ENCODE data around the gene P2RY11. TPM values are rescaled to one million over a fixed set of nuclear protein-coding genes. Genes with fewer than 3 reads are reported as not detected.

The P2RY11 gene
- total RNA-seq, 1 donor from 2014 or later, result 15.7 TPM

- H3K27me3 Mint-ChIP-seq (ENCODE audit: unreplicated experiment), result no peaks in the 10 kb centered on the region
- peaks cover 20% of the 10 kb centered on the region for H3K4me1 Mint-ChIP-seq (ENCODE audit: unreplicated experiment)
- no peak overlapping the region for H3K27ac Mint-ChIP-seq (ENCODE audit: unreplicated experiment)
- TF ChIP-seq CTCF (IDR thresholded peaks at IDR 0.05), result no peak
- no peaks in the 10 kb centered on the region for H3K9me3 Mint-ChIP-seq (ENCODE audit: unreplicated experiment)
- H3K4me3 Mint-ChIP-seq (ENCODE audit: unreplicated experiment), result no peak overlapping the region
- H3K36me3 Mint-ChIP-seq (ENCODE audit: unreplicated experiment), result peaks cover 18% of the 10 kb centered on the region
- DNase-seq (ENCODE audit: extremely low spot score, unreplicated experiment), result no peak
Observed at GRCh38 chr19:10110076-10110971, 1.2 kb upstream of the P2RY11 start.

GRCh38 chr19:10110972-10111317 is 548 bp upstream of the P2RY11 start:
- peaks cover 19% of the 10 kb centered on the region for H3K36me3 Mint-ChIP-seq (ENCODE audit: unreplicated experiment)
- H3K4me3 Mint-ChIP-seq (ENCODE audit: unreplicated experiment), result no peak overlapping the region
- H3K27me3 Mint-ChIP-seq (ENCODE audit: unreplicated experiment), result no peaks in the 10 kb centered on the region
- no peak for TF ChIP-seq CTCF (IDR thresholded peaks at IDR 0.05)
- H3K4me1 Mint-ChIP-seq (ENCODE audit: unreplicated experiment), result peaks cover 19% of the 10 kb centered on the region
- no peak overlapping the region for H3K27ac Mint-ChIP-seq (ENCODE audit: unreplicated experiment)
- DNase-seq (ENCODE audit: extremely low spot score, unreplicated experiment), result no peak
- no peaks in the 10 kb centered on the region for H3K9me3 Mint-ChIP-seq (ENCODE audit: unreplicated experiment)

GRCh38 chr19:10112037-10112761 is 706 bp downstream of the P2RY11 start:
- H3K36me3 Mint-ChIP-seq (ENCODE audit: unreplicated experiment), result peaks cover 19% of the 10 kb centered on the region

GRCh38 chr19:10112895-10113591 is 1.6 kb downstream of the P2RY11 start:
- TF ChIP-seq CTCF (IDR thresholded peaks at IDR 0.05), result peak; percentile 64
- peaks cover 20% of the 10 kb centered on the region for H3K36me3 Mint-ChIP-seq (ENCODE audit: unreplicated experiment)
- H3K4me1 Mint-ChIP-seq (ENCODE audit: unreplicated experiment), result peaks cover 10% of the 10 kb centered on the region
- no peaks in the 10 kb centered on the region for H3K9me3 Mint-ChIP-seq (ENCODE audit: unreplicated experiment)
- no peak for DNase-seq (ENCODE audit: extremely low spot score, unreplicated experiment)
- no peak overlapping the region for H3K4me3 Mint-ChIP-seq (ENCODE audit: unreplicated experiment)
- H3K27ac Mint-ChIP-seq (ENCODE audit: unreplicated experiment), result peak overlapping the region; percentile 23
- no peaks in the 10 kb centered on the region for H3K27me3 Mint-ChIP-seq (ENCODE audit: unreplicated experiment)

More at GRCh38 chr19:10112037-10112761, 706 bp downstream of the P2RY11 start:
- no peak for TF ChIP-seq CTCF (IDR thresholded peaks at IDR 0.05)
- H3K27ac Mint-ChIP-seq (ENCODE audit: unreplicated experiment), result peak overlapping the region; percentile 27
- no peak overlapping the region for H3K4me3 Mint-ChIP-seq (ENCODE audit: unreplicated experiment)
- H3K4me1 Mint-ChIP-seq (ENCODE audit: unreplicated experiment), result peaks cover 12% of the 10 kb centered on the region
- no peaks in the 10 kb centered on the region for H3K27me3 Mint-ChIP-seq (ENCODE audit: unreplicated experiment)
- DNase-seq (ENCODE audit: extremely low spot score, unreplicated experiment), result no peak
- H3K9me3 Mint-ChIP-seq (ENCODE audit: unreplicated experiment), result no peaks in the 10 kb centered on the region

Data from osteocyte (in vitro differentiated cells).